ENCODE results near the gene C7orf33. TPM values are rescaled to one million over a fixed set of nuclear protein-coding genes. Genes with fewer than 3 reads are reported as not detected.
"Not testable (repeated sequence)": the region's sequence is repeated elsewhere in the genome, so short reads cannot be mapped to it uniquely, and the experiment has no call there.

The C7orf33 gene
- total RNA-seq, 1 experiment from 2014 or later: not detected

DNA sequence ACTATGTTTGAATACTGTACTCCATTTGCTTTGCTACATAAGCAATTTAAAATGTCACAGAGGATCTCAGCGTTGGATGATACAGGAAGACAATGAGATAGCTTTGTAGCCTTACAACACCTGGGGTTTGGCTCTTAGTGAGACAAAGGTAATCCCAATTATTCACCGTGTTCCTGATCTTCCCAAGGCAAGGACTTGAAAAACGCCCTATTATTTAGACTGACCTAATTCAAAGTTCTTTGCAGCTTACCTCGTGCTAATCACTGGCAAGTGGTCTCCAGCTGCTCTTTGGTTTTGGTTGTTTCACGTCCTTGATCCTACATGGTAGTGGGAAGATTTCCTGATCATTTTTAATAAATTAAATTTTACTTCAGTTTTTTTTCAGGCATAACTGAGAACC, 23.0 kb upstream of the C7orf33 start:
- Mint-ChIP-seq H3K4me3 (no peak overlapping the region), H3K36me3 (peaks cover 14% of the 10 kb centered on the region), H3K4me1 (peaks cover 16% of the 10 kb centered on the region), H3K9me3 (peaks cover 28% of the 10 kb centered on the region), H3K27me3 (ENCODE audit: low read depth) (no peaks in the 10 kb centered on the region; the same call in 1 of the 2 replicates), H3K27ac (peak overlapping the region; percentile 68; the same call in 1 of the 2 replicates)
- DNase-seq (ENCODE audit: low spot score) (no peak), ATAC-seq (peak; percentile 82)
- ChIA-PET POLR2A (no interaction called here), CTCF (interaction anchor here (1.0 to 1.1 kb wide), 3 partner anchors 8 to 302 kb away, joined by 3 to 4 read pairs (median 3); no protein-coding TSS in a partner anchor)
- TF ChIP-seq, protein P1, sequence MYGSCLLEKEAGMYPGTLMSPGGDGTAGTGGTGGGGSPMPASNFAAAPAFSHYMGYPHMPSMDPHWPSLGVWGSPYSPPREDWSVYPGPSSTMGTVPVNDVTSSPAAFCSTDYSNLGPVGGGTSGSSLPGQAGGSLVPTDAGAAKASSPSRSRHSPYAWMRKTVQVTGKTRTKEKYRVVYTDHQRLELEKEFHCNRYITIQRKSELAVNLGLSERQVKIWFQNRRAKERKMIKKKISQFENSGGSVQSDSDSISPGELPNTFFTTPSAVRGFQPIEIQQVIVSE (CRISPR knock-in tag; IDR thresholded peaks at IDR 0.05; ENCODE audit: borderline replicate concordance): no peak
- TF ChIP-seq CBFB (CRISPR knock-in tag; IDR thresholded peaks at IDR 0.05; ENCODE audit: low read depth): no peak
- TF ChIP-seq FOXK1 (CRISPR knock-in tag; IDR thresholded peaks at IDR 0.05): no peak
- TF ChIP-seq, protein P2, sequence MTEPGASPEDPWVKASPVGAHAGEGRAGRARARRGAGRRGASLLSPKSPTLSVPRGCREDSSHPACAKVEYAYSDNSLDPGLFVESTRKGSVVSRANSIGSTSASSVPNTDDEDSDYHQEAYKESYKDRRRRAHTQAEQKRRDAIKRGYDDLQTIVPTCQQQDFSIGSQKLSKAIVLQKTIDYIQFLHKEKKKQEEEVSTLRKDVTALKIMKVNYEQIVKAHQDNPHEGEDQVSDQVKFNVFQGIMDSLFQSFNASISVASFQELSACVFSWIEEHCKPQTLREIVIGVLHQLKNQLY (CRISPR knock-in tag; IDR thresholded peaks at IDR 0.05): no peak
- TF ChIP-seq, protein P3, sequence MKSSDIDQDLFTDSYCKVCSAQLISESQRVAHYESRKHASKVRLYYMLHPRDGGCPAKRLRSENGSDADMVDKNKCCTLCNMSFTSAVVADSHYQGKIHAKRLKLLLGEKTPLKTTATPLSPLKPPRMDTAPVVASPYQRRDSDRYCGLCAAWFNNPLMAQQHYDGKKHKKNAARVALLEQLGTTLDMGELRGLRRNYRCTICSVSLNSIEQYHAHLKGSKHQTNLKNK (CRISPR knock-in tag; IDR thresholded peaks at IDR 0.05): no peak
- no peak for TF ChIP-seq TP53 (CRISPR knock-in tag; IDR thresholded peaks at IDR 0.05)
- no peak for TF ChIP-seq OVOL2 (CRISPR knock-in tag; IDR thresholded peaks at IDR 0.05; ENCODE audit: borderline replicate concordance)
- TF ChIP-seq, protein P4, sequence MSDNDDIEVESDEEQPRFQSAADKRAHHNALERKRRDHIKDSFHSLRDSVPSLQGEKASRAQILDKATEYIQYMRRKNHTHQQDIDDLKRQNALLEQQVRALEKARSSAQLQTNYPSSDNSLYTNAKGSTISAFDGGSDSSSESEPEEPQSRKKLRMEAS (CRISPR knock-in tag; IDR thresholded peaks at IDR 0.05): no peak

DNA sequence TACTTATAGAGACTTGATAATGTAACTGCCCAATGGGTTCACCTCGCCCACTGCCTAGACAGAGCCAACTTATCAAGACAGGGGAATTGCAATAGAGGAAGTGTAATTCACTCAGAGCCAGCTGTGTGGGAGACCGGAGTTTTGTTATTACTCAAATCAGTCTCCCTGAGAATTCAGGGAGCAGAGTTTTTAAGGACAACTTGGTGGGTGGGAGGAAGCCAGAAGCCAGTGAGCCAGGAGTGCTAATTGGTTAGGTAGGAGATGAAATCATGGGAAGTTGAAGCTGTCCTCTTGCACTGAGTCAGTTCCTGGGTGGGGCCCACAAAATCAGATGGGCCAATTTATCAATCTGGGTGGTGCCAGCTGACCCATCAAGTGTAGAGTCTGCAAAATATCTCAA, 20.1 kb upstream of the C7orf33 start:
- no peak for ATAC-seq
- Mint-ChIP-seq H3K36me3 (peaks cover 11% of the 10 kb centered on the region), H3K4me3 (no peak overlapping the region), H3K9me3 (peaks cover 22% of the 10 kb centered on the region), H3K4me1 (peaks cover 16% of the 10 kb centered on the region), H3K27ac (no peak overlapping the region), H3K27me3 (ENCODE audit: low read depth) (no peaks in the 10 kb centered on the region; the same call in 1 of the 2 replicates)
- TF ChIP-seq ZNF121 (CRISPR knock-in tag; IDR thresholded peaks at IDR 0.05): no peak
- TF ChIP-seq, protein P5, sequence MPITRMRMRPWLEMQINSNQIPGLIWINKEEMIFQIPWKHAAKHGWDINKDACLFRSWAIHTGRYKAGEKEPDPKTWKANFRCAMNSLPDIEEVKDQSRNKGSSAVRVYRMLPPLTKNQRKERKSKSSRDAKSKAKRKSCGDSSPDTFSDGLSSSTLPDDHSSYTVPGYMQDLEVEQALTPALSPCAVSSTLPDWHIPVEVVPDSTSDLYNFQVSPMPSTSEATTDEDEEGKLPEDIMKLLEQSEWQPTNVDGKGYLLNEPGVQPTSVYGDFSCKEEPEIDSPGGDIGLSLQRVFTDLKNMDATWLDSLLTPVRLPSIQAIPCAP (CRISPR knock-in tag; IDR thresholded peaks at IDR 0.05): no peak
- CTCF ChIA-PET: no interaction called here
- no peak for DNase-seq (ENCODE audit: low spot score)
- POLR2A ChIA-PET: no interaction called here

DNA sequence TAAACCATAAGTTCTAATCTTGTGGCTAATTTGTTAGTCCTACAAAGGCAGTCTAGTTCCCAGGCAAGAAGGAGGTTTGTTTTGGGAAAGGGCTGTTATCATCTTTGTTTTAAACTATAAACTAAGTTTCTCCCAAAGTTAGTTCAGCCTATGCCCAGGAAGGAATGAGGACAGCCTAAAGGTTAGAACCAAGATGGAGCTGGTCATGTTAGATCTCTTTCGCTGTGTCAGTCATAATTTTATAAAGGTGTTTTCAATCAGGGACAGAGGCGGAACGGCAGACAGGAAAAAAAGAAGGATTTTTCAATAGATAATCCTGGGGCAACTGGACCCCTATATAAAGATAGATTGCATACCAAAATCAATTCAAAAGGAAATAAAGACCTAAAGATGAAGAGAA, 19.6 kb upstream of the C7orf33 start:
- H3K27ac Mint-ChIP-seq; CTCF ChIA-PET; H3K36me3 Mint-ChIP-seq; ATAC-seq; POLR2A ChIA-PET; DNase-seq (ENCODE audit: low spot score); H3K27me3 Mint-ChIP-seq (ENCODE audit: low read depth); H3K4me3 Mint-ChIP-seq: not testable (repeated sequence)
- Mint-ChIP-seq H3K4me1 (peaks cover 18% of the 10 kb centered on the region), H3K9me3 (peaks cover 20% of the 10 kb centered on the region)

DNA sequence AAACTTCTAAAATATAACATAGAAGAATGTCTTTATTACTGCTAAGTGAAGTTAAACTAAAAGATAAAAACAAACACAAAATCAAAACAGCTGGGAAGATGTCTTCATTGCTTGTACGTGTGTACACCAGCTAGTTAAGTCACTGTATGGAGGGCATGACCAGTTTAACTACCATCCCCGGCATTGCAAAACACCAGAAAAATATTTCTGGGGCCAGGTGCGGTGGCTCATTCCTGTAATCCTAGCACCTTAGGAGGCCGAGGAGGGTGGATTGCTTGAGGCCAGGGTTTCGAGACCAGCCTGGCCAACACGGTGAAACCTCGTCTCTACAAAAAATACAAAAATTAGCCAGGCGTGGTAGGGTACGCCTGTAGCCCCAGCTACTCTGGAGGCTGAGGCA, 19.2 kb upstream of the C7orf33 start:
- peaks cover 4% of the 10 kb centered on the region for H3K36me3 Mint-ChIP-seq
- peaks cover 18% of the 10 kb centered on the region for H3K4me1 Mint-ChIP-seq
- no peak for ATAC-seq
- peaks cover 16% of the 10 kb centered on the region for H3K9me3 Mint-ChIP-seq
- CTCF ChIA-PET: interaction anchor here (0.8 kb wide), 1 partner anchor 306 kb away, joined by 3 read pairs; no protein-coding TSS in a partner anchor
- POLR2A ChIA-PET: no interaction called here
- no peak for DNase-seq (ENCODE audit: low spot score)
- no peak overlapping the region for H3K27ac Mint-ChIP-seq
- H3K4me3 Mint-ChIP-seq: no peak overlapping the region
- TF ChIP-seq, protein P6, sequence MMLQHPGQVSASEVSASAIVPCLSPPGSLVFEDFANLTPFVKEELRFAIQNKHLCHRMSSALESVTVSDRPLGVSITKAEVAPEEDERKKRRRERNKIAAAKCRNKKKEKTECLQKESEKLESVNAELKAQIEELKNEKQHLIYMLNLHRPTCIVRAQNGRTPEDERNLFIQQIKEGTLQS (CRISPR knock-in tag; conservative IDR thresholded peaks at IDR 0.05): no peak
- TF ChIP-seq ATF1 (CRISPR knock-in tag; IDR thresholded peaks at IDR 0.05) (no peak), ZNF416 (CRISPR knock-in tag; IDR thresholded peaks at IDR 0.05) (no peak), SOX15 (CRISPR knock-in tag; IDR thresholded peaks at IDR 0.05) (no peak)
- TF ChIP-seq, protein P7, sequence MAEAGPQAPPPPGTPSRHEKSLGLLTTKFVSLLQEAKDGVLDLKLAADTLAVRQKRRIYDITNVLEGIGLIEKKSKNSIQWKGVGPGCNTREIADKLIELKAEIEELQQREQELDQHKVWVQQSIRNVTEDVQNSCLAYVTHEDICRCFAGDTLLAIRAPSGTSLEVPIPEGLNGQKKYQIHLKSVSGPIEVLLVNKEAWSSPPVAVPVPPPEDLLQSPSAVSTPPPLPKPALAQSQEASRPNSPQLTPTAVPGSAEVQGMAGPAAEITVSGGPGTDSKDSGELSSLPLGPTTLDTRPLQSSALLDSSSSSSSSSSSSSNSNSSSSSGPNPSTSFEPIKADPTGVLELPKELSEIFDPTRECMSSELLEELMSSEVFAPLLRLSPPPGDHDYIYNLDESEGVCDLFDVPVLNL (CRISPR knock-in tag; IDR thresholded peaks at IDR 0.05; ENCODE audit: borderline replicate concordance, low read depth): no peak
- TF ChIP-seq, protein P8, sequence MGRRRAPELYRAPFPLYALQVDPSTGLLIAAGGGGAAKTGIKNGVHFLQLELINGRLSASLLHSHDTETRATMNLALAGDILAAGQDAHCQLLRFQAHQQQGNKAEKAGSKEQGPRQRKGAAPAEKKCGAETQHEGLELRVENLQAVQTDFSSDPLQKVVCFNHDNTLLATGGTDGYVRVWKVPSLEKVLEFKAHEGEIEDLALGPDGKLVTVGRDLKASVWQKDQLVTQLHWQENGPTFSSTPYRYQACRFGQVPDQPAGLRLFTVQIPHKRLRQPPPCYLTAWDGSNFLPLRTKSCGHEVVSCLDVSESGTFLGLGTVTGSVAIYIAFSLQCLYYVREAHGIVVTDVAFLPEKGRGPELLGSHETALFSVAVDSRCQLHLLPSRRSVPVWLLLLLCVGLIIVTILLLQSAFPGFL (CRISPR knock-in tag; IDR thresholded peaks at IDR 0.05; ENCODE audit: borderline replicate concordance): no peak
- no peaks in the 10 kb centered on the region for H3K27me3 Mint-ChIP-seq (ENCODE audit: low read depth)
